ENCODE results near the gene TRAF1. TPM values are rescaled to one million over a fixed set of nuclear protein-coding genes. Genes with fewer than 3 reads are reported as not detected.

TRAF1 gene
- total RNA-seq, 1 experiment from 2014 or later: 1.7 TPM

DNA sequence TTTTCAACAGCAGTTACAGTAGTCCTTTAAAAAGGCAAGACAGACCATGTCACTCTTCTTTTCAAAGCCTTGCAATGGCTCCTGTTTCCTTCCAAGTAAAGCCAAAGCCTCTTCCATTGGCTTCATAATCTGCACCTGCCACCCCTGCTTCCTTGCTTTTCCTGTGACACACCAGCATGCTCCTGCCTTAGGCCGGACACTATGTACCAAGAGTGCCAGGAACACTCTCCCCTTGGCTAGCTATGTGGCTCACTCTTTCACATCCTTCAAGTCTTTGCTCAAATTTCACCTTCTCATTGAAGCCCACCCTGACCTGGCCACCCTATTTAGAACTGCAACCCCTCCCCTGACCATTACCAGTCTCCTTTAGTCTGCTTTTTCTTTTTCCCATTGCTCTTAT is 22.2 kb upstream of the TRAF1 start:
- no peaks in the 10 kb centered on the region for H3K9me2 ChIP-seq (ENCODE audit: insufficient read depth)
- H3K9me3 ChIP-seq (ENCODE audit: control insufficient read depth in 1 of 2, insufficient read depth in 1 of 2, low read depth in 1 of 2, low read length in 2 of 2): no peaks in the 10 kb centered on the region
- intact Hi-C loops (cut with micrococcal nuclease): loop anchor here (10.0 kb wide), 1 partner anchor 56 kb away; no protein-coding TSS in a partner anchor
- no peaks in the 10 kb centered on the region for H3K27me3 ChIP-seq (ENCODE audit: insufficient read depth, low read length)
- ATAC-seq: no peak
- H3K4me3 ChIP-seq (replicated peaks in 1 of 2; ENCODE audit: low read depth in 1 of 2, low read length in 2 of 2): no peak overlapping the region
- H3K27ac ChIP-seq (ENCODE audit: low read depth, low read length): no peak overlapping the region
- POLR2A ChIA-PET: no interaction called here
- no peak overlapping the region for H3K9ac ChIP-seq (ENCODE audit: low read length)
- CTCF ChIA-PET: no interaction called here
- no peaks in the 10 kb centered on the region for H4K20me1 ChIP-seq (ENCODE audit: insufficient read depth)
- no peaks in the 10 kb centered on the region for H3K36me3 ChIP-seq (ENCODE audit: control insufficient read depth in 1 of 2, insufficient read depth in 2 of 2, low read length in 2 of 2)
- RAD21 ChIA-PET (ENCODE audit: low non-redundant PET in 1 of 2, low total read pairs in 2 of 2, uncharacterized antibody in 2 of 2, unreplicated experiment in 2 of 2): no interaction called here
- no peaks in the 10 kb centered on the region for H3K4me1 ChIP-seq (ENCODE audit: control insufficient read depth in 1 of 2, insufficient read depth in 2 of 2, low read length in 2 of 2)
- H3K4me2 ChIP-seq (ENCODE audit: low read length): no peak overlapping the region
- TF ChIP-seq, protein P1, sequence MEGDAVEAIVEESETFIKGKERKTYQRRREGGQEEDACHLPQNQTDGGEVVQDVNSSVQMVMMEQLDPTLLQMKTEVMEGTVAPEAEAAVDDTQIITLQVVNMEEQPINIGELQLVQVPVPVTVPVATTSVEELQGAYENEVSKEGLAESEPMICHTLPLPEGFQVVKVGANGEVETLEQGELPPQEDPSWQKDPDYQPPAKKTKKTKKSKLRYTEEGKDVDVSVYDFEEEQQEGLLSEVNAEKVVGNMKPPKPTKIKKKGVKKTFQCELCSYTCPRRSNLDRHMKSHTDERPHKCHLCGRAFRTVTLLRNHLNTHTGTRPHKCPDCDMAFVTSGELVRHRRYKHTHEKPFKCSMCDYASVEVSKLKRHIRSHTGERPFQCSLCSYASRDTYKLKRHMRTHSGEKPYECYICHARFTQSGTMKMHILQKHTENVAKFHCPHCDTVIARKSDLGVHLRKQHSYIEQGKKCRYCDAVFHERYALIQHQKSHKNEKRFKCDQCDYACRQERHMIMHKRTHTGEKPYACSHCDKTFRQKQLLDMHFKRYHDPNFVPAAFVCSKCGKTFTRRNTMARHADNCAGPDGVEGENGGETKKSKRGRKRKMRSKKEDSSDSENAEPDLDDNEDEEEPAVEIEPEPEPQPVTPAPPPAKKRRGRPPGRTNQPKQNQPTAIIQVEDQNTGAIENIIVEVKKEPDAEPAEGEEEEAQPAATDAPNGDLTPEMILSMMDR (IDR thresholded peaks at IDR 0.05 in 2 of 3, conservative IDR thresholded peaks at IDR 0.05 in 1 of 3; ENCODE audit: borderline replicate concordance in 1 of 3, insufficient read depth in 1 of 3, low read depth in 2 of 3, low read length in 2 of 3): no peak
- no peak for DNase-seq (ENCODE audit: low read depth, low spot score)
- H2AFZ ChIP-seq (ENCODE audit: low read depth, low read length, poor library complexity, severe bottlenecking): no peak overlapping the region
- no peaks in the 10 kb centered on the region for H3K79me2 ChIP-seq (ENCODE audit: insufficient read depth, low read length)
- BruUV-seq (replicated peaks): no TSS peak

DNA sequence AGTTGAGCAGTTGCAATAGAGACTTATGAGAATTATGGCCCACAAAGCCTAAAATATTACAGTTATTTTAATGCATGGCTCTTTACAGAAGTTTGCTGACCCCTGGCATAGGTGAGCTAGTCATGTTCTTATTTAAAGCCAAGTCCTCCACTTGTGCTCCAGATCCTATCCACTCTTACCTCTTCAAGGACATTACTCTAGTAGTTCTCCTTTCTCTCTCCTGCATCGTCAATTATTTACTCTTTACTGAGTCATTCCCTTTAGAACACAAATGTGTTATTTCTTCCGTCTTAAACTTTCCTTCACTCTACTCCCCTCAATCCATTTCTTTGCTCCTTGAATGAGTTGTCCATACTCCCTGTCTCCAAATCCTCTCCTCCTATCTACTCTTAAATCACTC is 20.6 kb upstream of the TRAF1 start:
- Histone ChIP-seq H2AFZ (ENCODE audit: low read depth, low read length, poor library complexity, severe bottlenecking) (no peak overlapping the region), H3K27me3 (ENCODE audit: insufficient read depth, low read length) (no peaks in the 10 kb centered on the region), H3K9me2 (ENCODE audit: insufficient read depth) (no peaks in the 10 kb centered on the region), H3K27ac (ENCODE audit: low read depth, low read length) (no peak overlapping the region), H3K36me3 (ENCODE audit: control insufficient read depth in 1 of 2, insufficient read depth in 2 of 2, low read length in 2 of 2) (no peaks in the 10 kb centered on the region), H3K79me2 (ENCODE audit: insufficient read depth, low read length) (no peaks in the 10 kb centered on the region), H3K4me2 (ENCODE audit: low read length) (no peak overlapping the region), H3K9ac (ENCODE audit: low read length) (no peak overlapping the region), H3K4me1 (ENCODE audit: control insufficient read depth in 1 of 2, insufficient read depth in 2 of 2, low read length in 2 of 2) (no peaks in the 10 kb centered on the region), H3K9me3 (ENCODE audit: control insufficient read depth in 1 of 2, insufficient read depth in 1 of 2, low read depth in 1 of 2, low read length in 2 of 2) (no peaks in the 10 kb centered on the region), H4K20me1 (ENCODE audit: insufficient read depth) (no peaks in the 10 kb centered on the region), H3K4me3 (replicated peaks in 1 of 2; ENCODE audit: low read depth in 1 of 2, low read length in 2 of 2) (no peak overlapping the region)
- no peak for DNase-seq (ENCODE audit: low read depth, low spot score)
- no TSS peak for BruUV-seq (replicated peaks)
- ChIA-PET POLR2A (no interaction called here), CTCF (no interaction called here), RAD21 (ENCODE audit: low non-redundant PET in 1 of 2, low total read pairs in 2 of 2, uncharacterized antibody in 2 of 2, unreplicated experiment in 2 of 2) (no interaction called here)
- TF ChIP-seq TCF7L2 (IDR thresholded peaks at IDR 0.05; ENCODE audit: borderline replicate concordance, extremely low read depth, insufficient read depth, insufficient read length): no peak
- TF ChIP-seq, protein P2, sequence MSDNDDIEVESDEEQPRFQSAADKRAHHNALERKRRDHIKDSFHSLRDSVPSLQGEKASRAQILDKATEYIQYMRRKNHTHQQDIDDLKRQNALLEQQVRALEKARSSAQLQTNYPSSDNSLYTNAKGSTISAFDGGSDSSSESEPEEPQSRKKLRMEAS (IDR thresholded peaks at IDR 0.05): no peak
- no peak for TF ChIP-seq RAD21 (IDR thresholded peaks at IDR 0.05; ENCODE audit: low read depth)
- TF ChIP-seq, protein P3, sequence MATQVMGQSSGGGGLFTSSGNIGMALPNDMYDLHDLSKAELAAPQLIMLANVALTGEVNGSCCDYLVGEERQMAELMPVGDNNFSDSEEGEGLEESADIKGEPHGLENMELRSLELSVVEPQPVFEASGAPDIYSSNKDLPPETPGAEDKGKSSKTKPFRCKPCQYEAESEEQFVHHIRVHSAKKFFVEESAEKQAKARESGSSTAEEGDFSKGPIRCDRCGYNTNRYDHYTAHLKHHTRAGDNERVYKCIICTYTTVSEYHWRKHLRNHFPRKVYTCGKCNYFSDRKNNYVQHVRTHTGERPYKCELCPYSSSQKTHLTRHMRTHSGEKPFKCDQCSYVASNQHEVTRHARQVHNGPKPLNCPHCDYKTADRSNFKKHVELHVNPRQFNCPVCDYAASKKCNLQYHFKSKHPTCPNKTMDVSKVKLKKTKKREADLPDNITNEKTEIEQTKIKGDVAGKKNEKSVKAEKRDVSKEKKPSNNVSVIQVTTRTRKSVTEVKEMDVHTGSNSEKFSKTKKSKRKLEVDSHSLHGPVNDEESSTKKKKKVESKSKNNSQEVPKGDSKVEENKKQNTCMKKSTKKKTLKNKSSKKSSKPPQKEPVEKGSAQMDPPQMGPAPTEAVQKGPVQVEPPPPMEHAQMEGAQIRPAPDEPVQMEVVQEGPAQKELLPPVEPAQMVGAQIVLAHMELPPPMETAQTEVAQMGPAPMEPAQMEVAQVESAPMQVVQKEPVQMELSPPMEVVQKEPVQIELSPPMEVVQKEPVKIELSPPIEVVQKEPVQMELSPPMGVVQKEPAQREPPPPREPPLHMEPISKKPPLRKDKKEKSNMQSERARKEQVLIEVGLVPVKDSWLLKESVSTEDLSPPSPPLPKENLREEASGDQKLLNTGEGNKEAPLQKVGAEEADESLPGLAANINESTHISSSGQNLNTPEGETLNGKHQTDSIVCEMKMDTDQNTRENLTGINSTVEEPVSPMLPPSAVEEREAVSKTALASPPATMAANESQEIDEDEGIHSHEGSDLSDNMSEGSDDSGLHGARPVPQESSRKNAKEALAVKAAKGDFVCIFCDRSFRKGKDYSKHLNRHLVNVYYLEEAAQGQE (IDR thresholded peaks at IDR 0.05; ENCODE audit: low read depth): no peak
- TF ChIP-seq SIN3A (IDR thresholded peaks at IDR 0.05; ENCODE audit: low read depth): no peak
- TF ChIP-seq, protein P4, sequence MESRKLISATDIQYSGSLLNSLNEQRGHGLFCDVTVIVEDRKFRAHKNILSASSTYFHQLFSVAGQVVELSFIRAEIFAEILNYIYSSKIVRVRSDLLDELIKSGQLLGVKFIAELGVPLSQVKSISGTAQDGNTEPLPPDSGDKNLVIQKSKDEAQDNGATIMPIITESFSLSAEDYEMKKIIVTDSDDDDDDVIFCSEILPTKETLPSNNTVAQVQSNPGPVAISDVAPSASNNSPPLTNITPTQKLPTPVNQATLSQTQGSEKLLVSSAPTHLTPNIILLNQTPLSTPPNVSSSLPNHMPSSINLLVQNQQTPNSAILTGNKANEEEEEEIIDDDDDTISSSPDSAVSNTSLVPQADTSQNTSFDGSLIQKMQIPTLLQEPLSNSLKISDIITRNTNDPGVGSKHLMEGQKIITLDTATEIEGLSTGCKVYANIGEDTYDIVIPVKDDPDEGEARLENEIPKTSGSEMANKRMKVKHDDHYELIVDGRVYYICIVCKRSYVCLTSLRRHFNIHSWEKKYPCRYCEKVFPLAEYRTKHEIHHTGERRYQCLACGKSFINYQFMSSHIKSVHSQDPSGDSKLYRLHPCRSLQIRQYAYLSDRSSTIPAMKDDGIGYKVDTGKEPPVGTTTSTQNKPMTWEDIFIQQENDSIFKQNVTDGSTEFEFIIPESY (IDR thresholded peaks at IDR 0.05; ENCODE audit: extremely low read depth, insufficient replicate concordance, low read length): no peak
- TF ChIP-seq CEBPB (IDR thresholded peaks at IDR 0.05; ENCODE audit: low read depth): no peak
- TF ChIP-seq SP1 (IDR thresholded peaks at IDR 0.05; ENCODE audit: low read depth): no peak
- TF ChIP-seq ZFX (IDR thresholded peaks at IDR 0.05): no peak
- TF ChIP-seq POLR2AphosphoS5 (IDR thresholded peaks at IDR 0.05; ENCODE audit: low read depth, low read length): no peak
- no peak for ATAC-seq
- intact Hi-C loops (cut with micrococcal nuclease): loop anchor here (10.0 kb wide), 1 partner anchor 58 kb away; no protein-coding TSS in a partner anchor
